Nephron (organoid): ENCODE results near the gene NDUFA13.
A peak's percentile ranks its signal among the peaks of the same experiment; 100 is the strongest.

Source experiments
- H3K27ac Mint-ChIP-seq, 3 experiments: 2 replicates each; pipeline ENCODE4 v1.8.0; 2020; ENCODE audit warnings: mixed read lengths in 3 of 3, mild to moderate bottlenecking in 2 of 3, moderate library complexity in 1 of 3
- H3K27me3 Mint-ChIP-seq: 2 replicates; pipeline ENCODE4 v1.8.0; 2021; ENCODE audit warnings: low read depth, mild to moderate bottlenecking, moderate library complexity, mixed read lengths
- H3K36me3 Mint-ChIP-seq: 2 replicates; pipeline ENCODE4 v1.8.0; 2020; ENCODE audit warnings: low read depth, mixed read lengths
- H3K4me1 Mint-ChIP-seq: 2 replicates; pipeline ENCODE4 v1.8.0; 2020; ENCODE audit warnings: mixed read lengths
- H3K4me3 Mint-ChIP-seq, 3 experiments: 2 replicates each; pipeline ENCODE4 v1.8.0; 2020; ENCODE audit warnings: mild to moderate bottlenecking in 3 of 3, mixed read lengths in 3 of 3, moderate library complexity in 2 of 3
- H3K9me3 Mint-ChIP-seq: 2 replicates; pipeline ENCODE4 v1.8.0; 2020; ENCODE audit warnings: mixed read lengths
- CTCF ChIP-seq, 3 experiments: fragments of 200-600 bp; sonication (generic); IDR thresholded peaks; one replicate each; pipeline ENCODE4 v1.5.0; 2021; ENCODE audit warnings: antibody characterized with exemption in 3 of 3; ENCODE audit not compliant: unreplicated experiment in 3 of 3

Gene NDUFA13

GRCh38 chr19:19507354-19507753 is 8.7 kb upstream of the NDUFA13 start:
- no peak overlapping the region for H3K27ac Mint-ChIP-seq
- no peaks in the 10 kb centered on the region for H3K4me1 Mint-ChIP-seq
- peaks cover 47% of the 10 kb centered on the region for H3K36me3 Mint-ChIP-seq
- no peaks in the 10 kb centered on the region for H3K9me3 Mint-ChIP-seq
- TF ChIP-seq CTCF (IDR thresholded peaks at IDR 0.05; ENCODE audit: unreplicated experiment in 3 of 3): no peak
- H3K4me3 Mint-ChIP-seq: no peak overlapping the region
- no peaks in the 10 kb centered on the region for H3K27me3 Mint-ChIP-seq

GRCh38 chr19:19508217-19508616 is 7.8 kb upstream of the NDUFA13 start:
- H3K4me3 Mint-ChIP-seq: no peak overlapping the region
- no peaks in the 10 kb centered on the region for H3K4me1 Mint-ChIP-seq
- TF ChIP-seq CTCF (IDR thresholded peaks at IDR 0.05; ENCODE audit: unreplicated experiment in 3 of 3): no peak
- H3K27ac Mint-ChIP-seq: no peak overlapping the region
- H3K36me3 Mint-ChIP-seq: peaks cover 38% of the 10 kb centered on the region
- no peaks in the 10 kb centered on the region for H3K9me3 Mint-ChIP-seq
- no peaks in the 10 kb centered on the region for H3K27me3 Mint-ChIP-seq

- Mint-ChIP-seq H3K27ac (no peak overlapping the region), H3K36me3 (peaks cover 24% of the 10 kb centered on the region), H3K4me3 (no peak overlapping the region), H3K9me3 (no peaks in the 10 kb centered on the region), H3K4me1 (no peaks in the 10 kb centered on the region), H3K27me3 (no peaks in the 10 kb centered on the region)
- no peak for TF ChIP-seq CTCF (IDR thresholded peaks at IDR 0.05; ENCODE audit: unreplicated experiment in 3 of 3)
Observed at GRCh38 chr19:19510432-19510831, 5.6 kb upstream of the NDUFA13 start.

GRCh38 chr19:19513682-19514081 is 2.3 kb upstream of the NDUFA13 start:
- Mint-ChIP-seq H3K36me3 (peaks cover 4% of the 10 kb centered on the region), H3K9me3 (no peaks in the 10 kb centered on the region), H3K27ac (no peak overlapping the region), H3K4me3 (peak overlapping the region; percentile 15 to 39 (median 19)), H3K4me1 (peaks cover 6% of the 10 kb centered on the region), H3K27me3 (no peaks in the 10 kb centered on the region)
- no peak for TF ChIP-seq CTCF (IDR thresholded peaks at IDR 0.05; ENCODE audit: unreplicated experiment in 3 of 3)

- peaks cover 6% of the 10 kb centered on the region for H3K4me1 Mint-ChIP-seq
- H3K9me3 Mint-ChIP-seq: no peaks in the 10 kb centered on the region
- no peaks in the 10 kb centered on the region for H3K27me3 Mint-ChIP-seq
- no peak for TF ChIP-seq CTCF (IDR thresholded peaks at IDR 0.05; ENCODE audit: unreplicated experiment in 3 of 3)
- H3K4me3 Mint-ChIP-seq: peak overlapping the region; percentile 30 to 66 (median 64)
- peaks cover 7% of the 10 kb centered on the region for H3K36me3 Mint-ChIP-seq
- no peak overlapping the region for H3K27ac Mint-ChIP-seq
Observed at GRCh38 chr19:19514215-19514657, 1.8 kb upstream of the NDUFA13 start.

GRCh38 chr19:19514881-19515641 is 964 bp upstream of the NDUFA13 start, which contains the start of gene TSSK6:
Gene TSSK6 (minus strand): TSS chr19:19515548. CDS start chr19:19515427, 121 bp downstream.
- Mint-ChIP-seq H3K36me3 (peaks cover 15% of the 10 kb centered on the region), H3K4me1 (peaks cover 6% of the 10 kb centered on the region), H3K9me3 (no peaks in the 10 kb centered on the region), H3K27ac (peak within 1 kb of the TSS; percentile 89 to 97 (median 94)), H3K27me3 (no peaks in the 10 kb centered on the region), H3K4me3 (peak within 1 kb of the TSS; percentile 95 to 99 (median 99))
- no peak for TF ChIP-seq CTCF (IDR thresholded peaks at IDR 0.05; ENCODE audit: unreplicated experiment in 3 of 3)
